ENCODE results near the gene NAIP. TPM values are rescaled to one million over a fixed set of nuclear protein-coding genes. Genes with fewer than 3 reads are reported as not detected.
"Not testable (repeated sequence)": the region's sequence is repeated elsewhere in the genome, so short reads cannot be mapped to it uniquely, and the experiment has no call there.

Gene NAIP
- total and polyA plus RNA-seq, 4 donors, result 1.7 to 17.7 (median 10.0) TPM

GRCh38 chr5:70967220-70967619 is 57.9 kb downstream of the NAIP start:
- no CpG with 5 or more reads among the region's 7 CpGs for WGBS
- H3K4me3 ChIP-seq (ENCODE audit: low read depth in 1 of 3, low read length in 3 of 3); DNase-seq (ENCODE audit: low spot score); H3K27me3 ChIP-seq (ENCODE audit: control insufficient read depth in 4 of 4, insufficient read depth in 4 of 4, low read length in 3 of 4); H3K36me3 ChIP-seq (ENCODE audit: control insufficient read depth in 4 of 4, insufficient read depth in 3 of 4, low read depth in 1 of 4, low read length in 3 of 4); H3K9me3 ChIP-seq (ENCODE audit: control insufficient read depth in 4 of 4, low read length in 3 of 4); H3K27ac ChIP-seq (ENCODE audit: low read depth in 1 of 2, low read length in 2 of 2); H3K4me1 ChIP-seq (ENCODE audit: control insufficient read depth in 4 of 4, insufficient read depth in 4 of 4, low read length in 3 of 4); H3K9ac ChIP-seq (ENCODE audit: low read depth in 1 of 2, low read length in 2 of 2): not testable (repeated sequence)

- not testable (repeated sequence) for H3K4me3 ChIP-seq (ENCODE audit: low read depth in 1 of 3, low read length in 3 of 3); DNase-seq (ENCODE audit: low spot score); H3K27ac ChIP-seq (ENCODE audit: low read depth in 1 of 2, low read length in 2 of 2); H3K9me3 ChIP-seq (ENCODE audit: control insufficient read depth in 4 of 4, low read length in 3 of 4); H3K27me3 ChIP-seq (ENCODE audit: control insufficient read depth in 4 of 4, insufficient read depth in 4 of 4, low read length in 3 of 4); H3K36me3 ChIP-seq (ENCODE audit: control insufficient read depth in 4 of 4, insufficient read depth in 3 of 4, low read depth in 1 of 4, low read length in 3 of 4); H3K9ac ChIP-seq (ENCODE audit: low read depth in 1 of 2, low read length in 2 of 2); H3K4me1 ChIP-seq (ENCODE audit: control insufficient read depth in 4 of 4, insufficient read depth in 4 of 4, low read length in 3 of 4)
Observed at GRCh38 chr5:70964531-70964930, 60.6 kb downstream of the NAIP start.

- WGBS, result 98% methylated on average over 4 of the region's 10 CpGs
- not testable (repeated sequence) for DNase-seq (ENCODE audit: low spot score)
Observed at GRCh38 chr5:70953068-70953467, 72.1 kb downstream of the NAIP start.

GRCh38 chr5:70932560-70932959 is 92.6 kb downstream of the NAIP start:
- DNase-seq (ENCODE audit: low spot score); H3K27ac ChIP-seq (ENCODE audit: low read depth in 1 of 2, low read length in 2 of 2); H3K36me3 ChIP-seq (ENCODE audit: control insufficient read depth in 4 of 4, insufficient read depth in 3 of 4, low read depth in 1 of 4, low read length in 3 of 4); H3K27me3 ChIP-seq (ENCODE audit: control insufficient read depth in 4 of 4, insufficient read depth in 4 of 4, low read length in 3 of 4); H3K9me3 ChIP-seq (ENCODE audit: control insufficient read depth in 4 of 4, low read length in 3 of 4); H3K4me3 ChIP-seq (ENCODE audit: low read depth in 1 of 3, low read length in 3 of 3); H3K9ac ChIP-seq (ENCODE audit: low read depth in 1 of 2, low read length in 2 of 2); H3K4me1 ChIP-seq (ENCODE audit: control insufficient read depth in 4 of 4, insufficient read depth in 4 of 4, low read length in 3 of 4): not testable (repeated sequence)
- WGBS, result no CpG with 5 or more reads among the region's 1 CpG

More at GRCh38 chr5:70953068-70953467, 72.1 kb downstream of the NAIP start:
- H3K27me3 ChIP-seq (ENCODE audit: control insufficient read depth in 4 of 4, insufficient read depth in 4 of 4, low read length in 3 of 4); H3K9ac ChIP-seq (ENCODE audit: low read depth in 1 of 2, low read length in 2 of 2); H3K36me3 ChIP-seq (ENCODE audit: control insufficient read depth in 4 of 4, insufficient read depth in 3 of 4, low read depth in 1 of 4, low read length in 3 of 4); H3K4me1 ChIP-seq (ENCODE audit: control insufficient read depth in 4 of 4, insufficient read depth in 4 of 4, low read length in 3 of 4); H3K27ac ChIP-seq (ENCODE audit: low read depth in 1 of 2, low read length in 2 of 2); H3K9me3 ChIP-seq (ENCODE audit: control insufficient read depth in 4 of 4, low read length in 3 of 4); H3K4me3 ChIP-seq (ENCODE audit: low read depth in 1 of 3, low read length in 3 of 3): not testable (repeated sequence)

GRCh38 chr5:70931709-70932368 is 93.3 kb downstream of the NAIP start:
- not testable (repeated sequence) for H3K9ac ChIP-seq (ENCODE audit: low read depth in 1 of 2, low read length in 2 of 2); H3K36me3 ChIP-seq (ENCODE audit: control insufficient read depth in 4 of 4, insufficient read depth in 3 of 4, low read depth in 1 of 4, low read length in 3 of 4); H3K27ac ChIP-seq (ENCODE audit: low read depth in 1 of 2, low read length in 2 of 2); DNase-seq (ENCODE audit: low spot score); H3K4me1 ChIP-seq (ENCODE audit: control insufficient read depth in 4 of 4, insufficient read depth in 4 of 4, low read length in 3 of 4); H3K27me3 ChIP-seq (ENCODE audit: control insufficient read depth in 4 of 4, insufficient read depth in 4 of 4, low read length in 3 of 4); H3K9me3 ChIP-seq (ENCODE audit: control insufficient read depth in 4 of 4, low read length in 3 of 4); H3K4me3 ChIP-seq (ENCODE audit: low read depth in 1 of 3, low read length in 3 of 3)
- no CpG with 5 or more reads among the region's 6 CpGs for WGBS

- H3K9me3 ChIP-seq (ENCODE audit: control insufficient read depth in 4 of 4, low read length in 3 of 4); H3K4me1 ChIP-seq (ENCODE audit: control insufficient read depth in 4 of 4, insufficient read depth in 4 of 4, low read length in 3 of 4); H3K27ac ChIP-seq (ENCODE audit: low read depth in 1 of 2, low read length in 2 of 2); DNase-seq (ENCODE audit: low spot score); H3K36me3 ChIP-seq (ENCODE audit: control insufficient read depth in 4 of 4, insufficient read depth in 3 of 4, low read depth in 1 of 4, low read length in 3 of 4); H3K9ac ChIP-seq (ENCODE audit: low read depth in 1 of 2, low read length in 2 of 2); H3K4me3 ChIP-seq (ENCODE audit: low read depth in 1 of 3, low read length in 3 of 3); H3K27me3 ChIP-seq (ENCODE audit: control insufficient read depth in 4 of 4, insufficient read depth in 4 of 4, low read length in 3 of 4): not testable (repeated sequence)
- WGBS, result no CpG with 5 or more reads among the region's 16 CpGs
Observed at GRCh38 chr5:70925211-70925562, 100.0 kb downstream of the NAIP start.

Other genes starting within 250 kb of the NAIP start
- 1 to 10 TPM; 1.3 to 1.7 TPM for gene SERF1A, start 124.7 kb downstream of the NAIP start, total RNA-seq
- 1 to 10 TPM in 1 of 2 donors, under 1 TPM in 1; 0.59 to 1.3 TPM for gene SERF1A, start 124.7 kb downstream of the NAIP start, polyA plus RNA-seq
- gene SMN1, start 100.3 kb downstream of the NAIP start, total RNA-seq, result 10 to 100 TPM; 11.6 to 14.6 TPM
- gene SMN1, start 100.3 kb downstream of the NAIP start, polyA plus RNA-seq, result 10 to 100 TPM; 13.0 to 16.7 TPM
- gene GTF2H2, start 42.3 kb upstream of the NAIP start, total RNA-seq, result 10 to 100 TPM; 10.8 to 21.3 TPM
- 1 to 10 TPM; 4.5 to 9.9 TPM for gene GTF2H2, start 42.3 kb upstream of the NAIP start, polyA plus RNA-seq

Data from liver (tissue), 9 donors.